ENCODE measurements around the gene ARID3B.

ARID3B gene

GRCh38 chr15:74603026-74603788 is 62.2 kb downstream of the ARID3B start:
- in situ Hi-C loops (cut with MboI; ENCODE audit: low sequenced_read_pairs): no loop called here

DNA sequence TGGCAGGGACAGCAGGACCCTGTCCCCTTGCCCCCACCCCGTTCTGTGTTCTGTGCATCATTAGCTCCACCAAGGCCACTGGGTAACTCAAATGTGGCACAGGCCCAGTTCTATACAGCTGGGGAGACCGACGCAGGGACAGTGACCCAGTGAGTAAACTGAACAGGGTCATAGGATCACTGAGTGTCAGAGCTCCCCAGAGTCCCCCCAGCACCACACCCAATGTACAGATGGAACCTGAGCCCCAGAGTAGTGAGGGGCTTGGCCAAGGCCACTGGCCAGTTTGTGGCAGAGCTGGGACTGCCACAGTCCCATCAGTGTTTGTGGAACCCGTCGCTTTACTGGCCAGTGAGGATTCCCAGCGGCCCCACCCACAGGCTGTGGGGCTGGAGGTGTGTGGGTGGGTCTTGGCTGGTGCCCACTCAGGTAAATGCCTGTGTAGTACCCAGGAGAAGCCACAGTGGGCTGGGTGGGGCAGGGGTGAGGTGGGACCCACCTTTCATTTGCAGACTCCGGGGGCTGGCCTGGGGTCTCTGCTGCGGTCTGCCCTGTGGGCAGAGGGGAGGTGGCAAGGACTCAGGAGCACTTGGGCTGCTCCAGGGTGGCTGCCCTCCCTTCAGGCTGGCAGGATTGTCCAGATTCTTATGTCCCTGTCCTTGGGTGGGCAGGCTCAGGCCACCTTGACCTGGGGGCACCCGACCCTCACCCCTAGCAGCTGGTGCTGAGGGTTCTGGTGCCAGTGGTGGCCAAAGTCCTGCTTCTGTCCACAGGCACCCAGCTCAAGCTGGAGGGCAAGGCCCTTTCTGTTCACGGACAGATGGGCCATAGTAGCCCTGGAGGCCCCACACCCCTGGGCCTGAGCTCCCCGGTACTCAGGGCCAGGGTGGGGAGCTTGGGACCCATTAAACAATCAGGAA is 63.0 kb downstream of the ARID3B start:
- in situ Hi-C loops (cut with MboI; ENCODE audit: low sequenced_read_pairs): no loop called here

- in situ Hi-C loops (cut with MboI; ENCODE audit: low sequenced_read_pairs): no loop called here
Observed at GRCh38 chr15:74604983-74605794, 64.2 kb downstream of the ARID3B start.

GRCh38 chr15:74605795-74606150 is 64.8 kb downstream of the ARID3B start:
- in situ Hi-C loops (cut with MboI; ENCODE audit: low sequenced_read_pairs): no loop called here

DNA sequence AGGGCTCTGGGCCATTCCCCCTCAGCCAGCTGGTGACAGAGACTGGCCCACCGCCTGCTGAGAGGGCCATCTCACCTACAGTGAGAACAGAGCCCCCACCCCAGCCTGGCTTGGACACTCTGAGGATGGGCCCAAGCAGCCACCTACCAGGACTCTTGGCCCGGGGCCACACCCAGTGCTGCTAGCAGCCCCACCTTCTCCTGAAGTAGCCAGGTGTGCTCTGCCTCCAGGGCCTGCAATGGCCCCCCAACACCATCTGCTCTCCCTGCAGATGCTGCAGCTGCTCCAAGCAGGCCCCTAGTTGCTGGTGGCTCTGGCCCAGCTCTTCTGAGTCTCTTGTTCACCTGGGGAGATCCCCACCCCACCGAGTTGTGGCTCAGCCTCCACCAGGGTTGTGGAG is 67.8 kb downstream of the ARID3B start:
- in situ Hi-C loops (cut with MboI; ENCODE audit: low sequenced_read_pairs): no loop called here

DNA sequence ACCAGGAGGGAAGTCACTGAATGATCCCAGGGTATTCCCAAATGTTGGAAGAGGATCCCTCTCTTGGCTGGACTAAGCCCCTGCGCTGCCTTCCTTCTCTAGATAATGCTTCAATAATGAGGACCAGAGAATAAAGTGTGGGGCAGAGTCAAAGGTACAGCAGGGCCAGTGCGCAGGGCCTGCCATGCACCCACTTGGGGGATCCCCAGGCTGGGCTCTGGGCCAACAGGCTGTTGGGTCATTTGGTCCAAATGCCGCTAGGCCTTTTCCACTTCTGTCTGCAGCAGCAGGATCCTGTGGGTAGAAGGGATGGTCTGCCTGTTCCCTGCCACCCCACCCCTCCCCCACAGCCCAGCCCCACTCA is 68.9 kb downstream of the ARID3B start:
- in situ Hi-C loops (cut with MboI; ENCODE audit: low sequenced_read_pairs): no loop called here

DNA sequence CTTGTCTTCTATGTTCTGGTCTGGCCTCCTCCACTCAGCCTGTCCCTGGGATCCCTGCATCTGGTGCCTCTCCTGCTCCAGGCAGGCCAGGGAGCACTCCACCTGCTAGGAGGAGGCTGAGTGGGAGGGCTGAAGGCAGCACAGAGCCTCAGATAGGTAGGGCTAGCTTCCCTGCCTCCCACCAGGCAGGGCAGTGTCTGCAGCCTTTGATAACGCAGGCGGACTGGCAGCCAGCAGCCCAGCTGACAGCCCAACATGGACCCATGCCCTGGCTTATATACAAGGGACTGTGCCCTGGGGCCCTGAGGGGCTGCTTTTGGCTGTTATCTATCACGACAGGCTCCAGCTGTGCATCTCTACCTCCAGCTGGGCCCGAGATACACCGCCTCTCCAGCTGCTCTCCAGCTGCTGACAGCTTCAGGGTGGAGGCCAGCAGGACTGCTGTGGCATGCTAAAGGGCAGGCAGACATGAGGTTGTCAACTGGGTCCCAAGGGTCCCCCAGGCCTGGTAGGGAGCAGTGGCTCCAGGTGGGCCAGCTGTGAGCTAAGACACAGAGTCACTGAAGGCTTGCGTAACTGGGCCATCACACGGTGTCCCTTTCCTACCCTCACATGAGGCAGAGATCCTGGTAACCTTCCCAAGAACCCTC is 69.4 kb downstream of the ARID3B start:
- in situ Hi-C loops (cut with MboI; ENCODE audit: low sequenced_read_pairs): no loop called here

DNA sequence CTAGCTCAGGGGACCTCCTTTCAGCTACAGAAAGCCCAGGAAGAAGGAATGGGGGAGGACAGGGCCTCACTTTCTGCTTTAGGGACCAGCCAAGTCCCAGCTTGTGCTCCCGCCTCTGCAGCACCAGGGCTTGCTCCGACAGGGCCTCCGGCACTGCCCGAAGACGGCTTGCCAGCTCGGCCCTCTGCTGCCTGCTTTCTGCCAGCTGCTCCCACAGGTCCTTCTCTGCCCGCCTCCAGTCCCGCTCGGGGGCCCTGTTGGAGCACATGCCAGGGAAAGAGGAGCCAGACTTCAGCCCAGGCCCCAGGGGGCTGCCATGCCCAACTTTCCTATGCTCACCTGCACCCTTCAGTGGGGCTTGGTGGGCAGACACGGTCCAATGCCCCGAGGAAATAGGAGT is 70.3 kb downstream of the ARID3B start:
- in situ Hi-C loops (cut with MboI; ENCODE audit: low sequenced_read_pairs): no loop called here

- in situ Hi-C loops (cut with MboI; ENCODE audit: low sequenced_read_pairs): no loop called here
Observed at GRCh38 chr15:74611834-74612233, 70.8 kb downstream of the ARID3B start.

- in situ Hi-C loops (cut with MboI; ENCODE audit: low sequenced_read_pairs): no loop called here
Observed at GRCh38 chr15:74612677-74613076, 71.7 kb downstream of the ARID3B start.

DNA sequence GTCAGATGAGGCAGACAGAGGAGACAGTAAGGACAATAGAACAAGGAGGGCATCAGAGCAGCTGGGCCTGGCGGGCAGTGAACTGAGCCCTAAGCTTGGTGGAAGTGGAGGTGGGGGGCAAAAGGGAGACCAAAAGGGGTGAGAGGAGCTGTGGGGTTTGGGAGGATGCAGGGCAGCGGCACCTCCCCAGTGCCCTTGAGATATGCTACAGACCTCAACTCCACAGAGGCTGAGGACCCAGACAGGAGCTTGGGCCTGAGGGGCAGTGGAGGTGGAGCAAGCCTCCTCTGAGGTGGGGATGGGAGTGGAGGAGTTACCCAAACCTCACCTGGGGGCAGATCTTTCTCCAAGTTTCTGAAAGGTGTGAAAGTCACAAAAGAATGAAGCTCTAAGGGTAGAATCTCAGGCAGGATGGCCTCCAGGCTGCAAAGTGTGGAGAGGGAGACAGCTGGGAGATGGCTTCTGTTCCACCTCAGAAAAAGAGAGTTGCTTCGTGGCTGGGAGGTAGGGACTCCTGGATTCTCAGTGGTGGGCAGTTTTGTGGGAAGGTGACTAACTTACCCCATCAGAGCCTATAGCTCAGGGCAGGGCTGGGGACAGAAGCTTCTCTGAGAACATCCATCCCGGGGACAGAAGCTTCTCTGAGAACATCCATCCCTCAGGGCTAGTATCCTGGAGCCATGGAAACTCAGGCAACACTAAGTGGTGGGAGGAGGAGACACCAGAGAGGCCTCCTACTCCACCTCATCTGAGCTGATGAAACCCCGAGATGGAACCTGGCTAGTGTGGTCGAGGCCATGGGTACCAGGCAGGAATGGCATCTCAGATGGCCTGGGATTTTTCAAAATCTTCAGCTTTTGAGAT is 72.3 kb downstream of the ARID3B start:
- in situ Hi-C loops (cut with MboI; ENCODE audit: low sequenced_read_pairs): no loop called here

DNA sequence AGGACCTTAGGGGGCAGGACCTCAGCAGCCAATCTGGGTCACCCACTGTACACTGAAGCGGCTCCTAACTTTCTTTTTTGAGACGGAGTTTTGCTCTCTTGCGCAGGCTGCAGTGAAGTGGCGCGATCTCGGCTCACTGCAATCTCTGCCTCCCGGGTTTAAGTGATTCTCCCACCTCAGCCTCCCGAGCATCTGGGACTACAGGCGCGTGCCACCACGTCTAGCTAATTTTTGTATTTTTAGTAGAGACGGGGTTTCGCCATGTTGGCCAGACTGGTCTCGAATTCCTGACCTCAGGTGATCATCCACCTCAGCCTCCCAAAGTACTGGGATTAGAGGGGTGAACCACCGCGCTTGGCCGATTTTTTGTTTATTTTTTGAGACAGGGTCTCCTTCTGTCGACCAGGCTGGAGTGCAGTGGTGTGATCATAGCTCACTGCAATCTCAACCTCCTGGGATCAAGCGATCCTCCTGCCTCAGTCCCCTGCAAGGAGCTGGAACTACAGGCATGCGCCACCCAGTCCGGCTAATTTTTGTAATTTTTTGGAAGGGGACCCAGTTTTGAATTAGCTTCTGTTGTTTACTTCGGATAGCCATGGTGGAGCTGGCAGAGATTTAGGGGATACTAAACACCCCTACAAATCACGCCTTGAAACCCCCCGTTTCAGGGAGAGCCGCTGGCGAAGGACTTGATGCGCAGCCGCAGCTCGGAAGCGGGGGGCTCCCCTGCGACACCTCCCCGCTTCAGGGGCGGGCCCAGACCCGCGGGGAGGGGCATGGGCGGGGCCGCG is 73.1 kb downstream of the ARID3B start:
- in situ Hi-C loops (cut with MboI; ENCODE audit: low sequenced_read_pairs): no loop called here

DNA sequence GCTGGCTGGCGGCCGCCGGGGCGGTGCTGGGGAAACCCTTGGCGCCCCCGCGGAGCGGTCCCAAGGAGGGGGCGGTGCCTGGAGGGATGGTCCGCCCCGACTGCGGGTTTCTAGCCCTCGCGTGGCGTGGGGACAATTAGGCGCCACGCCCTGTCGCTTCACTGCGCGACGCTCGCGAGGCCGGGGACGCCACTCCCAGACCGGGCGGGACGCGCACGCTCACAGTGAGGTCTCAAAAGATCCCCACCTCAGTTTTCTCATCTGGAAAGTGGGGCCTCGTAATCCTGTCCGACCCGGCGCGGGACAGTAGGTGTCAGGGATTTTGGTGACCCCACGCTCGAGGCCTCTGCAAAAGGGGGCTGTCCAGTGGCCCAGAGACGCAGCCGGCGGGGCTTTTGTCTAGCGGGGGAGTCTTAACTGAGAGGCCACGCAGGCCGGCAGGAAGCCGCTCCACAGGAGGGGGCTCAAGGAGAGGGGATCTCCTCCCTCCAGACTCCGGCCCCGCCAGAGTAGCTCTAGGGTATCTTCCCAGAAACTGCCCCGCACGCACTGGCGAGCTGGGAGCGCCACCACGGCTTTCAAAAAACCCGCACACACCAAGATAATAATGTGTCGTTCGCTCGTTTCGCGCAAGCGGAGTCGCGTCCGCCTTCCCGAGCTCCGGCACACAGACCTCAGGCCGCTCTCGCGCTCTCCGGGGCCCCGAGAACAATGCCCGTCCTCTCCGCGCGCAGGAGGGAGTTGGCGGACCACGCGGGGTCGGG is 73.9 kb downstream of the ARID3B start:
- in situ Hi-C loops (cut with MboI; ENCODE audit: low sequenced_read_pairs): no loop called here

GRCh38 chr15:74615508-74616365 is 74.7 kb downstream of the ARID3B start, which contains the start of gene CLK3:
CLK3 (plus strand) TSS chr15:74615836; CDS start chr15:74619197, 3,361 bp downstream.
- in situ Hi-C loops (cut with MboI; ENCODE audit: low sequenced_read_pairs): no loop called here

GRCh38 chr15:74616366-74616939 is 75.4 kb downstream of the ARID3B start:
- in situ Hi-C loops (cut with MboI; ENCODE audit: low sequenced_read_pairs): no loop called here

DNA sequence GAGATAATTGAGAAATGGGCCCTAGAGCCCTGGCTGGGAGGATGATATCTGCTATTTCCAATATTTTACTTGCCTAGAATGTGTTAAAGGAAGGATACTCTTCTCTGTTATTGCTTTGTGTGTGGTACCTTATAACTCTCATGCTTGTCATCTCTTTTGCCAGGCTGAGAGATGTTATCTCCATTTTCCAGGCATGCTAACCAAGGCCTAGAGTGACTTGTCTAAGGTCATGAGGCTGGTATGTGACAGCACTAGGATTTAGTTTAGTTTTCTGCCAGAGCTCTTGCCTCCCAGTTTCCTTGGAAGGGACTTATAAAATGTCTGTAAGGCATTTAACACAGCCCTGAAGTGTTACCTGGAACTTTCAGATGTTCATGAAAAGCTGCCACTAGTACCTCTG is 76.0 kb downstream of the ARID3B start:
- in situ Hi-C loops (cut with MboI; ENCODE audit: low sequenced_read_pairs): no loop called here
